Lung (tissue), 12 donors: Measurements from ENCODE around the gene CNDP1. TPM values are rescaled to one million over a fixed set of nuclear protein-coding genes. Genes with fewer than 3 reads are reported as not detected.
"Not testable (repeated sequence)": the region's sequence is repeated elsewhere in the genome, so short reads cannot be mapped to it uniquely, and the experiment has no call there.

ENCODE experiments used
- ATAC-seq: fragments of 200-7000 bp; cut with Tn5 transposase; one replicate; pipeline ENCODE4 v1.9.1; 2020; ENCODE audit warnings: moderate number of reproducible peaks; ENCODE audit not compliant: insufficient read depth, low FRiP score
- DNase-seq, 3 donors: peaks; one replicate each; pipeline ENCODE4 v3.0.0-alpha.2; 2013 to 2017
- H3K27ac ChIP-seq, 2 donors: one replicate each; pipeline ENCODE4 v1.5.1; 2013; ENCODE audit warnings: mild to moderate bottlenecking in 2 of 2, moderate library complexity in 2 of 2, control low read depth in 1 of 2, inconsistent platforms in 1 of 2, low read depth in 1 of 2, low read length in 1 of 2
- H3K27me3 ChIP-seq, 3 donors: one replicate each; pipeline ENCODE4 v1.5.1; 2013; ENCODE audit warnings: low read length in 2 of 3; ENCODE audit not compliant: control insufficient read depth in 3 of 3, insufficient read depth in 3 of 3
- H3K36me3 ChIP-seq, 4 donors: one replicate each; pipeline ENCODE4 v1.5.1; 2013; ENCODE audit warnings: low read length in 4 of 4, mild to moderate bottlenecking in 1 of 4, moderate library complexity in 1 of 4; ENCODE audit not compliant: control insufficient read depth in 4 of 4, insufficient read depth in 4 of 4
- H3K4me1 ChIP-seq, 5 donors: one replicate each; pipeline ENCODE4 v1.5.1; 2013; ENCODE audit warnings: low read length in 5 of 5, mild to moderate bottlenecking in 2 of 5, moderate library complexity in 1 of 5; ENCODE audit not compliant: control insufficient read depth in 5 of 5, insufficient read depth in 5 of 5
- H3K4me3 ChIP-seq: one replicate; pipeline ENCODE4 v1.5.1; 2013; ENCODE audit warnings: mild to moderate bottlenecking, control low read depth, moderate library complexity
- H3K9ac ChIP-seq, 2 donors: one replicate each; pipeline ENCODE4 v1.5.1; 2013; ENCODE audit warnings: low read length in 2 of 2, control low read depth in 1 of 2; ENCODE audit not compliant: insufficient read depth in 1 of 2
- H3K9me3 ChIP-seq, 4 donors: one replicate each; pipeline ENCODE4 v1.5.1; 2013; ENCODE audit warnings: low read length in 3 of 4, mild to moderate bottlenecking in 1 of 4, moderate library complexity in 1 of 4; ENCODE audit not compliant: control insufficient read depth in 4 of 4, insufficient read depth in 3 of 4
- WGBS, 2 donors: extraction: QIAGEN DNeasy Blood & Tissue Kit; methylation state at CpG; one replicate each; pipeline ENCODE4 v1.1.7; 2013; 5-methylcytosine and 5-hydroxymethylcytosine counted together
- polyA plus RNA-seq, 2 donors: library from polyadenylated mRNA; stranded (reverse); fragments of 200-250 nt; gene quantifications; one replicate each; pipeline ENCODE4 v1.2.1, GENCODE V29; 2013
- total RNA-seq, 2 donors: library from RNA; depleted of rRNA in 1 of 2; stranded (reverse); fragments of >200 nt in 1 of 2; gene quantifications; one replicate each; pipeline ENCODE4 v1.2.1, GENCODE V29; 2014 to 2021
- TF ChIP-seq, protein P1 (sequence below): IDR thresholded peaks from 2 replicates; pipeline ENCODE4 v1.5.1; 2012; ENCODE audit warnings: mild to moderate bottlenecking; ENCODE audit errors: control extremely low read depth, extremely low read depth
- donor health status: control.
- donor health status: control.
- donor health status: Bipolar disorder and iron deficiency.
- donor health status: healthy.
- donor health status: DM: yes; HTN: yes; CAD: no.

Gene CNDP1
- total and polyA plus RNA-seq, 4 donors = 0.08 to 0.10 TPM; not detected in 2

DNA sequence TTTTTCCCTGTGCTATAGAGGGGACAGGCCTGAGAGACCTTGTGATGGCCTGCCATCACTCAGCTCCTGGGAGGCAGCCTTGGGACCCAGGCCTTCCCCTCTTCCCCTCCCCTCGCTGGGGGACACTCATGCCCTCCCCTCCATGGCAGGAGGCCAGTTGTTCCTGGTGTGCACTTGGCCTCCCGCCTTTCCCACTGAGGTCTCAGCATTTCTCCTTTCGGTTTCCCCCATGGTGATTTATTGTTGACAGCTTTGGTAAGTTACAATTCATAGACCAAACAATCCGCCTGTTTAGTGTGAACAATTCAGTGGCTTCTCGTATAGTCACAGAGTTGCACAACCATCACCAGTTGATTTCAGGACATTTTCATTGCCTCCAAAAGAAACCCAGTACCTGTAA lies 10.2 kb upstream of the CNDP1 start:
- peak in 1 of 3 donors; percentile 50 for DNase-seq
- 9 to 27% methylated on average over 5 of the region's 5 CpGs for WGBS, 2 donors
- TF ChIP-seq, protein P1, sequence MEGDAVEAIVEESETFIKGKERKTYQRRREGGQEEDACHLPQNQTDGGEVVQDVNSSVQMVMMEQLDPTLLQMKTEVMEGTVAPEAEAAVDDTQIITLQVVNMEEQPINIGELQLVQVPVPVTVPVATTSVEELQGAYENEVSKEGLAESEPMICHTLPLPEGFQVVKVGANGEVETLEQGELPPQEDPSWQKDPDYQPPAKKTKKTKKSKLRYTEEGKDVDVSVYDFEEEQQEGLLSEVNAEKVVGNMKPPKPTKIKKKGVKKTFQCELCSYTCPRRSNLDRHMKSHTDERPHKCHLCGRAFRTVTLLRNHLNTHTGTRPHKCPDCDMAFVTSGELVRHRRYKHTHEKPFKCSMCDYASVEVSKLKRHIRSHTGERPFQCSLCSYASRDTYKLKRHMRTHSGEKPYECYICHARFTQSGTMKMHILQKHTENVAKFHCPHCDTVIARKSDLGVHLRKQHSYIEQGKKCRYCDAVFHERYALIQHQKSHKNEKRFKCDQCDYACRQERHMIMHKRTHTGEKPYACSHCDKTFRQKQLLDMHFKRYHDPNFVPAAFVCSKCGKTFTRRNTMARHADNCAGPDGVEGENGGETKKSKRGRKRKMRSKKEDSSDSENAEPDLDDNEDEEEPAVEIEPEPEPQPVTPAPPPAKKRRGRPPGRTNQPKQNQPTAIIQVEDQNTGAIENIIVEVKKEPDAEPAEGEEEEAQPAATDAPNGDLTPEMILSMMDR = no peak
- Histone ChIP-seq H3K9ac (no peak overlapping the region), H3K36me3 (peaks cover 3 to 23% (median 15%) of the 10 kb centered on the region in 4 donors), H3K9me3 (peaks cover 0 to 2% (median 0%) of the 10 kb centered on the region in 4 donors), H3K4me1 (peaks cover 0 to 4% (median 0%) of the 10 kb centered on the region in 5 donors), H3K27me3 (no peaks in the 10 kb centered on the region), H3K27ac (peak overlapping the region in 1 of 2 donors; percentile 14), H3K4me3 (no peak overlapping the region)
- ATAC-seq = no peak

DNA sequence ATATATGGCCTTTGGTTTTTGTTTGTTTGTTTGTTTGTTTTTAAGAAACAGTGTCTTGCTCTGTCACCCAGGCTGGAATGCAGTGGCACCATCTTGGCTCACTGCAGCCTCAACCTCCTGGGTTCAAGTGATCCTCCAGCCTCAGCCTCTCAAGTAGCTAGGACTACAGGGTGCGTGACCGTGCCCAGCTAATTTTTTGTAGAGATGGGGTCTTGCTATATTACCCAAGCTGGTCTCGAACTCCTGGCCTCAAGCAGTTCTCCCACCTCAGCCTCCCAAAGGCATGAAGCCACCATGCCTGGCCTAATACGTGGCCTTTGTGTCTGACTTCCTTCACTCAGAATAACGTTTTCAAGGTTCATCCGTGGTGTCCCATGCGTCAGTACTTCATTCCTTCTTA lies 9.4 kb upstream of the CNDP1 start:
- not testable (repeated sequence) for H3K4me3 ChIP-seq, H3K27me3 ChIP-seq, H3K27ac ChIP-seq, H3K4me1 ChIP-seq, ATAC-seq, H3K9ac ChIP-seq, H3K9me3 ChIP-seq, DNase-seq
- H3K36me3 ChIP-seq = peaks cover 0 to 14% (median 8%) of the 10 kb centered on the region in 4 donors
- 98% methylated on average over 7 of the region's 7 CpGs for WGBS, 2 donors

- H3K4me1 ChIP-seq = peaks cover 0 to 4% (median 0%) of the 10 kb centered on the region in 5 donors
- TF ChIP-seq, protein P1 = no peak
- DNase-seq (no peak), ATAC-seq (no peak)
- no peaks in the 10 kb centered on the region for H3K27me3 ChIP-seq
- H3K27ac ChIP-seq = no peak overlapping the region
- peaks cover 0 to 7% (median 0%) of the 10 kb centered on the region in 4 donors for H3K36me3 ChIP-seq
- 93% methylated on average over 9 of the region's 9 CpGs for WGBS, 2 donors
- H3K4me3 ChIP-seq = no peak overlapping the region
- H3K9me3 ChIP-seq = no peaks in the 10 kb centered on the region
- no peak overlapping the region for H3K9ac ChIP-seq
Observed at GRCh38 chr18:74525741-74526140, 8.6 kb upstream of the CNDP1 start.

DNA sequence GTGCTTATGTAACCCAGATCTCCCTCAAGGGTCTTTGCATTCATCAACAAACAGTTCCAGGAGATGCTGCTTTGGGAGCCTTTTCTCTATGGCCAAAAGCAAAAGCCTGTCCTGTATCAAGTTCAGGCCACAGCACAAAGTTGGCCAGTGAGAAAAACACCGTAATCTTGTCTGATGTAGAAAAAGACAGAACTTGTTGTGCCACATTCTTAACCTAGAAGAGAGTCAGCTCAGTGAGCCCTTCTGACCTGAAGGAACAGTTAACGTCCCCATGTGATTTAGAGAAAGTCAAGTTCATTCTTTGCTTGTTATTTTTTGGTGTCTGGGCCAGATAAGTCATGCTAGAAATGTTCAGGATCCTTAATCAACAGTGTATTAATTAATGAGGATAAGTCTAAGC lies 7.8 kb upstream of the CNDP1 start:
- H3K27me3 ChIP-seq = no peaks in the 10 kb centered on the region
- 72 to 80% methylated on average over 2 of the region's 2 CpGs for WGBS, 2 donors
- no peak overlapping the region for H3K27ac ChIP-seq
- H3K4me3 ChIP-seq = no peak overlapping the region
- peak in 1 of 3 donors; percentile 49 for DNase-seq
- H3K9ac ChIP-seq = no peak overlapping the region
- peaks cover 0 to 5% (median 0%) of the 10 kb centered on the region in 4 donors for H3K36me3 ChIP-seq
- H3K4me1 ChIP-seq = peaks cover 0 to 4% (median 0%) of the 10 kb centered on the region in 5 donors
- ATAC-seq = no peak
- no peaks in the 10 kb centered on the region for H3K9me3 ChIP-seq
- TF ChIP-seq, protein P1 = no peak
